IPS-20b (cell line): ENCODE data around the gene CNGA1.

Experiments used
- H3K27ac ChIP-seq: one replicate; pipeline ENCODE4 v1.5.1; 2013; ENCODE audit warnings: low read length
- H3K27me3 ChIP-seq: 2 replicates; pipeline ENCODE4 v1.6.1; 2013; ENCODE audit warnings: mild to moderate bottlenecking, low read length, inconsistent platforms; ENCODE audit not compliant: insufficient read depth
- H3K36me3 ChIP-seq: 2 replicates; pipeline ENCODE4 v1.6.1; 2013; ENCODE audit warnings: low read depth, mild to moderate bottlenecking, inconsistent platforms, low read length, moderate library complexity; ENCODE audit not compliant: insufficient read depth
- H3K4me1 ChIP-seq: 2 replicates; pipeline ENCODE4 v1.6.1; 2013; ENCODE audit warnings: mild to moderate bottlenecking, control low read depth, inconsistent platforms, low read length, moderate library complexity; ENCODE audit not compliant: insufficient read depth
- H3K4me3 ChIP-seq: 2 replicates; pipeline ENCODE4 v1.5.1; 2013; ENCODE audit warnings: mild to moderate bottlenecking, low read length, inconsistent platforms
- H3K9ac ChIP-seq: 2 replicates; pipeline ENCODE4 v1.6.1; 2013; ENCODE audit warnings: low read depth, mild to moderate bottlenecking, inconsistent platforms, low read length, moderate library complexity
- H3K9me3 ChIP-seq: 2 replicates; pipeline ENCODE4 v1.6.1; 2013; ENCODE audit warnings: mild to moderate bottlenecking, low read depth, low read length, inconsistent platforms; ENCODE audit not compliant: insufficient read depth

Gene CNGA1

DNA sequence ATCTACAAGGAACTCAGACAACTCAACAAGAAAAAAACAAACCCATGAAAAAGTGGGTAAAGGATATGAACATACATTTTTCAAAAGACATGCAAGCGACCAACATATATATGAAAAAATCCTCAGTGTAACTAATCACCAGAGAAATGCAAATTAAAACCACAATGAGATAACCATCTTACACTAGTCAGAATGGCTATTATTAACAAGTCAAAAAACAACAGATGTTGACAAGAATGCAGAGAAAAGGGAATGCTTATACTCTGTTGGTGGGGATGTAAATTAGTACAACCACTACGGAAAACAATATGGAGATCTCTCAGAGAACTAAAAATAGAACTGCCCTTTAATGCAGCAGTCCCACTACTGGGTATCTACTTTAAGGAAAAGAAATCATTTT lies 12.2 kb upstream of the CNGA1 start:
- peaks cover 28% of the 10 kb centered on the region for H3K4me1 ChIP-seq
- H3K36me3 ChIP-seq, result no peaks in the 10 kb centered on the region
- no peaks in the 10 kb centered on the region for H3K9me3 ChIP-seq
- H3K4me3 ChIP-seq, result peak overlapping the region; percentile 7; the same call in 1 of the 2 replicates
- no peak overlapping the region for H3K9ac ChIP-seq
- H3K27me3 ChIP-seq, result no peaks in the 10 kb centered on the region
- H3K27ac ChIP-seq, result peak overlapping the region; percentile 44

DNA sequence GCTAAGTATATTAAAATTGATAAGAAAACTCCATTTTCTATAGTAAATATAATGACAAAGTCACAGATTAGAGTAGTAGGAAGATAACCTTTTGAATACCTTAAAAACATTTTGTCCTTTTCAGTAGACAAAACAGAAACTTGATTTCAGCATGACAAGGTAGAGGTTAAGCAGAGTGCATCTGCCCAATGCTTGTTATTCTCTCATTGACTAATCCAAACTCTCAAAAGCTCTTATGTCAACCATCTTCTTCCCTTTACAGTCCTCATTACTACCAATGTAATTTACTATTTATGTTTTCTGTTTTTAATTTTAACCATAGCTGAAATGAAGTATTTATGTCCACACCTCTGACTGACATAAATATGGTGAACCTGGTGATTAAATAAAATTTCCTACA lies 11.2 kb upstream of the CNGA1 start:
- H3K36me3 ChIP-seq, result no peaks in the 10 kb centered on the region
- no peak overlapping the region for H3K9ac ChIP-seq
- no peaks in the 10 kb centered on the region for H3K9me3 ChIP-seq
- H3K27ac ChIP-seq, result no peak overlapping the region
- H3K27me3 ChIP-seq, result no peaks in the 10 kb centered on the region
- H3K4me1 ChIP-seq, result peaks cover 28% of the 10 kb centered on the region
- no peak overlapping the region for H3K4me3 ChIP-seq

DNA sequence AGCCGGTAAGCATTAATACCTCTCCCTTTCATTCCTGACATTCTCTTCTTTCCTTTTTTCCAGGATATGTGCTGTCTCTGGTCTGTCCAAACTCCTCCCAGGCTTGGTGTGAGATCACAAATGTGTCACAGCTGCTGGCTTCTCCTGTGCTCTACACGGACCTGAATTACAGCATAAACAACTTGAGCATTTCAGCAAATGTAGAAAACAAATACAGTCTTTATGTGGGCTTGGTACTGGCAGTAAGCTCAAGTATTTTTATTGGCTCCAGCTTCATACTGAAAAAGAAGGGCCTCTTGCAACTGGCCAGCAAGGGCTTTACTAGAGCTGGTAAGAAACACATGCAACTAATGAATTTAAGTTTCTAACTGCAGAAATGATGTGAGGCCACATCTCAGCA lies 8.5 kb upstream of the CNGA1 start:
- Histone ChIP-seq H3K4me1 (peaks cover 21% of the 10 kb centered on the region; the same call in 1 of the 2 replicates), H3K27me3 (peaks cover 3% of the 10 kb centered on the region; the same call in 1 of the 2 replicates), H3K27ac (no peak overlapping the region), H3K4me3 (no peak overlapping the region), H3K9me3 (no peaks in the 10 kb centered on the region), H3K9ac (no peak overlapping the region), H3K36me3 (no peaks in the 10 kb centered on the region)

DNA sequence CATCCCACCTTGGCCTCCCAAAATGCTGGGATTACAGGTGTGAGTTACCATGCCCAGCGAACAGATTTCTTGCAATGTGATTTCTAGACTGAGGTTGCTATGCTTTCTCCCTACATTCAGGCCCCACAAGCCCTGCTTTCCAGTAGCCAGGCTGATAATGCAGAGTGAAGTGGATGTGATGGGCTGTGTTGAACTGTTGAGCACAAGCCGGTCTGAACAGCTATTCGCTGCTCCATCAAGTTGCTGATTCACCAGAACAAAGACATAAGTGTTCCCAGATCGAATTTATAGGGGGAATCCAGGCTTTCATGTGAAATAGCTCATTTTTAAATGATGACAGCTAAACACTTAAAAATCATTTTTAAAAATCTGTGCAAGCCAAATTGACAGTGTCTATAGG lies 8.0 kb upstream of the CNGA1 start:
- Histone ChIP-seq H3K9ac (no peak overlapping the region), H3K4me1 (peaks cover 16% of the 10 kb centered on the region; the same call in 1 of the 2 replicates), H3K36me3 (no peaks in the 10 kb centered on the region), H3K27me3 (peaks cover 6% of the 10 kb centered on the region; the same call in 1 of the 2 replicates), H3K9me3 (no peaks in the 10 kb centered on the region), H3K4me3 (no peak overlapping the region), H3K27ac (no peak overlapping the region)

DNA sequence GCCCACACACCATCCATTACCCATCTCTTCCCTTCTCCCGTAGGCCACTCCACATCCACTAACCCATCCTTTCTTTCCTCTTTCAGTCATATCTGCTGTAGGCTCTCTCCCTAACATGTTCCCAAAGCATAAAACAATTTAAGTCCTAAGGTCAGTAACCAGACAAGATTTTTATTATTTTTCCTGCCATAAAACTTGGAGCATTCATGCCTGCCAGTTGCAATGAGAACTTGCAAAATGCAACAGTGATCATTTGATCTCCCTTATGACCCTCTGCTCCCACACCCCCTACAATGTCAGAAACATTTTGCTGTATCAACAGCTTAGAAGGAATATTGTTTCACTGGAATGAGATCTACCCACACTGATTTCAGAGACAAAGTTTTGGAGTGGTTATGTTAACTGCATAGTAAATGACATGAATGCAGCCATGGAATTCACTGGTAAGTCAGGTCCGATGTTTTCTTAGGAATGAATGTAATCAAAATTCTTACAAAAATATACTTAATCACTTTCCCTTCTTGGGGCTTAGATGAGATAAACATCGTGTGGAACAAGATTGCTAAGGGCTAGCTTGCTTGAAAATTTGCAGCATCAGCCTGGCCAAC lies 5.8 kb upstream of the CNGA1 start:
- H3K4me1 ChIP-seq, result no peaks in the 10 kb centered on the region; the same call in 1 of the 2 replicates
- H3K9ac ChIP-seq, result no peak overlapping the region
- H3K9me3 ChIP-seq, result no peaks in the 10 kb centered on the region
- H3K27me3 ChIP-seq, result peaks cover 20% of the 10 kb centered on the region
- no peaks in the 10 kb centered on the region for H3K36me3 ChIP-seq
- H3K4me3 ChIP-seq, result no peak overlapping the region
- H3K27ac ChIP-seq, result no peak overlapping the region

DNA sequence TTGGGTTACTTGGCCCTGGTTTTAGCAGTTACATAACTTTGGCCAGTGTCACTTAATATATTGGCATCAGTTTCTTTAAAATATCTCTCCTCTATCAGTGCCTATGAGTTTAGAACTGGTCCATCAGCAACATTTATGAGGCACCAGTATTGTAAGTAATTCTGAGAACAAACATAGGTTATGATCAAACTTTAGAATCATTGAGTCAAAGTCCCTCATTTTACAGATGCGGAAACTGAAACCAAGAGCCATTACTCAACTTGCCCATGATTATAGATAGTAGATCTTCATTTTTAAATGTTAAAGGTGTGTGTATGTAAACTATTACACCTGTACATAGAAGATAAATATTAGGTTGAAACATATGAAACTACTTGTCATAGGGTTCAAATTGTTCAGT lies 4.6 kb upstream of the CNGA1 start:
- Histone ChIP-seq H3K4me3 (no peak overlapping the region), H3K27ac (no peak overlapping the region), H3K36me3 (no peaks in the 10 kb centered on the region), H3K9ac (no peak overlapping the region), H3K9me3 (no peaks in the 10 kb centered on the region), H3K4me1 (no peaks in the 10 kb centered on the region; the same call in 1 of the 2 replicates), H3K27me3 (peaks cover 26% of the 10 kb centered on the region)

DNA sequence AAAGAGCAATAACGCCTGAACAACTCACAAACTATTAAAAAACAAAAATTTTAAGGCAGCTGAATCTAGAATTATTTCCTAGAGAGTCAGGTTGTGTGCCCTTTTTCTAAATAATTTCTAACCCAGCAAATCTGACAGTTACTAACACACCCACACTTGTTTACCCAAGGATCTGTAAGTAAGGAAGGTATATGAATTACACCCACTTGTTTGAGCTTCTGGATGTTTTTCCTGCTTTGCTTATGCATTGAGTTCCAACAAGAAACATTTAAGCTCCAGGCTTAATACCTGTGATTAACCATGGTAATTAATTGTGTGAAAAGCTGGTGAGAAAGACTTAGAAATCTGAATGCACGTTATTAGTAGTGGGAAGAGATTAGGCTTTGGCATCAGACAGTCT lies 1.6 kb upstream of the CNGA1 start:
- H3K36me3 ChIP-seq, result no peaks in the 10 kb centered on the region
- no peaks in the 10 kb centered on the region for H3K9me3 ChIP-seq
- peaks cover 26% of the 10 kb centered on the region for H3K27me3 ChIP-seq
- peak overlapping the region; percentile 87; the same call in 1 of the 2 replicates for H3K4me3 ChIP-seq
- no peaks in the 10 kb centered on the region; the same call in 1 of the 2 replicates for H3K4me1 ChIP-seq
- no peak overlapping the region for H3K27ac ChIP-seq
- H3K9ac ChIP-seq, result no peak overlapping the region

DNA sequence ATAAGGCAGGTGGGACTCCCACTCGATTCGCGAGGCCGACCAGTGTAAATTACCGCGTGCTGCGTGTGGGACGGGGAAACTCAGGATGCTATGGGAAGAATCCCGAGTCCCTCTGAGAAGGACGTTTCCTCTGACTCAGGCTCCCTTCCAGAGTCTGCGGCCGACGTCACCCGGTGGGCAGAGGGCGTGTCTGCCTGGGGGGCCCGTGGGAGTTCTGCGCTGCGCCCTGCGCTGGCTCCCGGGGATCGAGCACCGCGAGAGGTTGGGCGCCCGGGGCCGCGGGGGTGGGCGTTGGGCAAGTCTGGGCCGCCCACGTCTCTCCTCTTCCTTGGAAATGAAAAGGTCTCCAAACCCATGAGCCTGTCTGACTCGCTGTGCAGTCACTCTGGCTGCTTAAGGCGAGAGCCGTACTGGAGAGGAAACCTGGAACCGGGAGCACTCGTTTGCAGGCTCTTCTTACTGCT lies 659 bp upstream of the CNGA1 start:
- H3K4me1 ChIP-seq, result no peaks in the 10 kb centered on the region; the same call in 1 of the 2 replicates
- no peak overlapping the region for H3K27ac ChIP-seq
- H3K4me3 ChIP-seq, result peak overlapping the region; percentile 87
- H3K9me3 ChIP-seq, result no peaks in the 10 kb centered on the region
- H3K36me3 ChIP-seq, result no peaks in the 10 kb centered on the region
- peaks cover 26% of the 10 kb centered on the region for H3K27me3 ChIP-seq
- peak overlapping the region; percentile 67; the same call in 1 of the 2 replicates for H3K9ac ChIP-seq

DNA sequence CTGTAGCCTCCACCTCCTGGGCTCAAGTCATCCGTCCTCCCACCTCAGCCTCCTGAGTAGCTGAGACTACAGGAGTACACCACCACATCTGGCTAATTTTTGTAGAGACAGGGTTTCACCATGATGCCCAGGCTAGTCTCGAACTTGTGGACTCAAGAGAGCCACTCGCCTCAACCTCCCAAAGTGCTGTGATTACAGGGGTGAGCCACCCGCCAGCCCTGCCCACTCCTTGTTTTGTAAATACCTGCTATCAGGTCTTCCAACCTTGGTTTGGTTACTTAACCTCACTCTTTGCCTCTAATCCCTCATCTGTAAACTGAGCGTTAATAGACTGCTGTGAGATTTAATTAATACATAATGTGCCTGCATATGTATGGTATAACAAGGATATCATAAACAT lies 803 bp downstream of the CNGA1 start:
- peak overlapping the region; percentile 65; the same call in 1 of the 2 replicates for H3K9ac ChIP-seq
- no peak overlapping the region for H3K27ac ChIP-seq
- peak overlapping the region; percentile 87 for H3K4me3 ChIP-seq
- H3K4me1 ChIP-seq, result no peaks in the 10 kb centered on the region; the same call in 1 of the 2 replicates
- H3K27me3 ChIP-seq, result peaks cover 26% of the 10 kb centered on the region
- no peaks in the 10 kb centered on the region for H3K36me3 ChIP-seq
- peaks cover 2% of the 10 kb centered on the region for H3K9me3 ChIP-seq

DNA sequence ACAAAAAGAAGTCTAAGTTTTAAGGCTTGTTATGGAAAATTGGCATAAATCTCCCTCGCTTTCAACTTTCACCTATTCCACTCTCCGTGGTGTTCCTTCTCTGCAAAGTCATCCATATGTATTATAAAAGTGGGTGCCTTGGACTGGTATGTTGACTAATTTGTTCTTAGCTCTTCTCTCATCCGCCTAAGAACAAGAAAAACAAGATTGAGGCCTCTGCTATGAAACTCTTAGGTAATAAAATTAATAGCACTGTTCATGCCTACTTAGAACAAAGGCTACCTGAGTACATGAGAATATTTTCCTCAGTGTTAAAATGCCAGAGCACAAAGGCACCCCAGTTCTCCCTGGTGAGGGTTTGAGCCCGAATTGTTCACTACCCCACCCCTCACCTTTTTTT lies 1.3 kb downstream of the CNGA1 start:
- Histone ChIP-seq H3K36me3 (peaks cover 4% of the 10 kb centered on the region; the same call in 1 of the 2 replicates), H3K9me3 (peaks cover 7% of the 10 kb centered on the region), H3K27me3 (peaks cover 25% of the 10 kb centered on the region), H3K27ac (no peak overlapping the region), H3K4me1 (no peaks in the 10 kb centered on the region; the same call in 1 of the 2 replicates), H3K9ac (no peak overlapping the region), H3K4me3 (peak overlapping the region; percentile 87)

DNA sequence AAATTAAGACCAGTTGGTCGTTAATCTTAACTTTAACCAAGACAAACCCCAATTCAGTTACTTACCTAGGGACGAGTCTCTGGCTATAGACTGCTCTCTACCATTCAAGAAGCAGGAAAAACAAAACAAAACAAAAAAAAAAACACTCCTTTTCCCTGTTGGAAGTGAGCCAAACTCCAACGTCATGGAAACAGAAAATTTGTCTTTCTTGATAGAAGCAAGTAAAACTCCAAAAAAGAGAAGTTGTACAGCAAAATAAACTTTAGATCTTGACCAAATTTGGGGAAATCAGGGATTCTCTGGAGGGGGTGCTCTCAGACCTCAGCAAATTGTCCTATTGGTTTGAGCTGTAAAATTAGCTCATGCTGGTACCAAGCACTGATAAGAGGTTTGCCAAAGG lies 3.7 kb downstream of the CNGA1 start:
- H3K9ac ChIP-seq, result no peak overlapping the region
- peaks cover 28% of the 10 kb centered on the region for H3K9me3 ChIP-seq
- peaks cover 8% of the 10 kb centered on the region for H3K36me3 ChIP-seq
- no peak overlapping the region for H3K27ac ChIP-seq
- no peak overlapping the region for H3K4me3 ChIP-seq
- H3K27me3 ChIP-seq, result peaks cover 11% of the 10 kb centered on the region
- H3K4me1 ChIP-seq, result no peaks in the 10 kb centered on the region; the same call in 1 of the 2 replicates

DNA sequence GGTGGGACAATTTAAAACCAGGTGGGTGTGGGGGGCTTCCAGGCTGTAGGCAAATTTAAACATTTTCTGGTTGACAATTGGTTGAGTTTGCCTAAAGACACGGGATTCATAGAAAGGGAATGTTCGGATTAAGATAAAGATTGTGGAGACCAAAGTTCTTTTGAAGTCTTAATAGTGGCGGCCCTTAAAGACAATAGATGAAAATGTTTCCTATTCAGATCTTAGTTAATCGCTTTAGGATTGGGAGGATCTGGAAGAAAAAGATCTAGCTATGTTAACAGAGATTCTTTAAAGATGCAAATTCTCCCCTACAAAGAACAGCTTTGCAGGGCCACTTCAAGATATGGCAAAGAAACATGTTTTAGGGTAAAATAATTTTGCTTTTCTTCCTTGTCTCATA lies 4.8 kb downstream of the CNGA1 start:
- no peak overlapping the region for H3K27ac ChIP-seq
- H3K9ac ChIP-seq, result no peak overlapping the region
- H3K4me1 ChIP-seq, result no peaks in the 10 kb centered on the region; the same call in 1 of the 2 replicates
- H3K36me3 ChIP-seq, result peaks cover 15% of the 10 kb centered on the region
- H3K4me3 ChIP-seq, result peak overlapping the region; percentile 26; the same call in 1 of the 2 replicates
- H3K27me3 ChIP-seq, result no peaks in the 10 kb centered on the region; the same call in 1 of the 2 replicates
- peaks cover 39% of the 10 kb centered on the region for H3K9me3 ChIP-seq
